UCSD-AML1 (cell line): ENCODE data around the gene CDKL5.
"Not testable (repeated sequence)": the region's sequence is repeated elsewhere in the genome, so short reads cannot be mapped to it uniquely, and the experiment has no call there.

ENCODE experiments used
- DNase-seq: peaks from one replicate; lab custom pipeline; 2025; ENCODE audit not compliant: unreplicated experiment; lab: John Stamatoyannopoulos, UW

CDKL5 gene

GRCh38 chrX:18573556-18573955 is 148.1 kb downstream of the CDKL5 start:
- no peak for DNase-seq

- no peak for DNase-seq
These were observed 149.2 kb downstream of the CDKL5 start for GRCh38 chrX:18574591-18574990.

GRCh38 chrX:18575744-18576143 is 150.3 kb downstream of the CDKL5 start:
- no peak for DNase-seq

- DNase-seq, result no peak
These were observed 152.0 kb downstream of the CDKL5 start for GRCh38 chrX:18577400-18577799.

- DNase-seq, result no peak
These were observed 153.1 kb downstream of the CDKL5 start for GRCh38 chrX:18578546-18578945.

- no peak for DNase-seq
These were observed 154.1 kb downstream of the CDKL5 start for GRCh38 chrX:18579495-18579894.

- no peak for DNase-seq
These were observed 157.6 kb downstream of the CDKL5 start for GRCh38 chrX:18582910-18583493.

- not testable (repeated sequence) for DNase-seq
These were observed 163.9 kb downstream of the CDKL5 start for GRCh38 chrX:18589292-18589691.

GRCh38 chrX:18591834-18592233 is 166.4 kb downstream of the CDKL5 start:
- no peak for DNase-seq

GRCh38 chrX:18594079-18594478 is 168.7 kb downstream of the CDKL5 start:
- no peak for DNase-seq

GRCh38 chrX:18596096-18596495 is 170.7 kb downstream of the CDKL5 start:
- DNase-seq, result no peak

- DNase-seq, result no peak
These were observed 173.0 kb downstream of the CDKL5 start for GRCh38 chrX:18598413-18598812.

- DNase-seq, result no peak
These were observed 182.6 kb downstream of the CDKL5 start for GRCh38 chrX:18607966-18608365.

- DNase-seq, result no peak
These were observed 188.7 kb downstream of the CDKL5 start for GRCh38 chrX:18613930-18614639.

- no peak for DNase-seq
These were observed 191.4 kb downstream of the CDKL5 start for GRCh38 chrX:18616688-18617406.

GRCh38 chrX:18617407-18617750 is 192.0 kb downstream of the CDKL5 start:
- no peak for DNase-seq

- DNase-seq, result no peak
These were observed 193.9 kb downstream of the CDKL5 start for GRCh38 chrX:18619288-18619687.

- DNase-seq, result no peak
These were observed 194.9 kb downstream of the CDKL5 start for GRCh38 chrX:18620349-18620748.

- no peak for DNase-seq
These were observed 199.2 kb downstream of the CDKL5 start for GRCh38 chrX:18624599-18624998.

GRCh38 chrX:18630934-18631333 is 205.5 kb downstream of the CDKL5 start:
- DNase-seq, result no peak

GRCh38 chrX:18638398-18638797 is 213.0 kb downstream of the CDKL5 start:
- no peak for DNase-seq

GRCh38 chrX:18639280-18639679 is 213.9 kb downstream of the CDKL5 start:
- DNase-seq, result no peak
